GM18508 (cell line): ENCODE data around the gene HAS3.
"Not testable (repeated sequence)": the region's sequence is repeated elsewhere in the genome, so short reads cannot be mapped to it uniquely, and the experiment has no call there.

Experiments
- ATAC-seq: cut with Tn5 transposase; IDR thresholded peaks from one replicate; pipeline ENCODE4 v1.9.1; 2021; ENCODE audit warnings: moderate number of reproducible peaks; ENCODE audit not compliant: insufficient read depth, unreplicated experiment

Gene HAS3

GRCh38 chr16:69105501-69106361, at the start of gene HAS3:
TSS of gene HAS3 (plus strand) at chr16:69105653. CDS start at chr16:69109396, 3,743 bp downstream.
- no peak for ATAC-seq

GRCh38 chr16:69055980-69056379, 49.5 kb upstream of the HAS3 start:
- ATAC-seq, result no peak

GRCh38 chr16:69056421-69056820, 49.0 kb upstream of the HAS3 start:
- no peak for ATAC-seq

- no peak for ATAC-seq
Observed at GRCh38 chr16:69057400-69058378, 47.8 kb upstream of the HAS3 start.

GRCh38 chr16:69063491-69063890, 42.0 kb upstream of the HAS3 start:
- ATAC-seq, result not testable (repeated sequence)

- no peak for ATAC-seq
Observed at GRCh38 chr16:69064124-69064763, 41.2 kb upstream of the HAS3 start.

GRCh38 chr16:69064764-69065313, 40.6 kb upstream of the HAS3 start:
- ATAC-seq, result no peak

GRCh38 chr16:69069504-69069903, 35.9 kb upstream of the HAS3 start:
- ATAC-seq, result no peak

GRCh38 chr16:69071036-69071435, 34.4 kb upstream of the HAS3 start:
- ATAC-seq, result no peak

- no peak for ATAC-seq
Observed at GRCh38 chr16:69072640-69072974, 32.8 kb upstream of the HAS3 start.

GRCh38 chr16:69073181-69073702, 32.2 kb upstream of the HAS3 start:
- no peak for ATAC-seq

GRCh38 chr16:69077251-69077650, 28.2 kb upstream of the HAS3 start:
- ATAC-seq, result no peak

- ATAC-seq, result no peak
Observed at GRCh38 chr16:69078073-69078472, 27.4 kb upstream of the HAS3 start.

GRCh38 chr16:69079697-69080096, 25.8 kb upstream of the HAS3 start:
- ATAC-seq, result no peak

GRCh38 chr16:69083306-69083941, 22.0 kb upstream of the HAS3 start:
- ATAC-seq, result no peak

GRCh38 chr16:69084289-69084688, 21.2 kb upstream of the HAS3 start:
- no peak for ATAC-seq

- ATAC-seq, result no peak
Observed at GRCh38 chr16:69085032-69085695, 20.3 kb upstream of the HAS3 start.

GRCh38 chr16:69087161-69087581, 18.3 kb upstream of the HAS3 start:
- no peak for ATAC-seq

GRCh38 chr16:69088684-69089083, 16.8 kb upstream of the HAS3 start:
- ATAC-seq, result no peak
